Activated T-helper 1 cell treated with anti-CD3 and anti-CD28 coated beads, Interleukin-12 subunit alpha, Interleukin-12 subunit beta, Interleukin-2, Interleukin-4 antibody, amounts not matched to agents 30 ng/mL and 10 ng/mL and 1 ng/mL, durations not matched to agents 14 hours and 24 hours and 36 hours (primary cell): ENCODE results near the gene ST3GAL5. TPM values are rescaled to one million over a fixed set of nuclear protein-coding genes. Genes with fewer than 3 reads are reported as not detected.

Experiments
- DNase-seq: peaks from one replicate; pipeline ENCODE4 v3.0.0; 2021; ENCODE audit warnings: low spot score
- H3K27ac Mint-ChIP-seq: one replicate; pipeline ENCODE4 v1.8.0; 2021; ENCODE audit warnings: mild to moderate bottlenecking, mixed read lengths
- H3K27me3 Mint-ChIP-seq: one replicate; pipeline ENCODE4 v1.8.0; 2022; ENCODE audit warnings: mild to moderate bottlenecking, moderate library complexity, mixed read lengths; ENCODE audit not compliant: insufficient read depth
- H3K36me3 Mint-ChIP-seq: one replicate; pipeline ENCODE4 v1.8.0; 2021; ENCODE audit warnings: low read depth, mixed read lengths
- H3K4me1 Mint-ChIP-seq: one replicate; pipeline ENCODE4 v1.8.0; 2021; ENCODE audit warnings: low read depth, mixed read lengths
- H3K4me3 Mint-ChIP-seq: one replicate; pipeline ENCODE4 v1.8.0; 2021; ENCODE audit warnings: mild to moderate bottlenecking, moderate library complexity, mixed read lengths
- H3K9me3 Mint-ChIP-seq: one replicate; pipeline ENCODE4 v1.8.0; 2021; ENCODE audit warnings: mixed read lengths
- intact Hi-C: fragments of 100-400 bp; cut with micrococcal nuclease; formaldehyde crosslinking; loops from one replicate; pipeline ENCODE4 v1.15.1; 2024
- total RNA-seq: library from RNA; stranded (reverse); gene quantifications from 2 replicates; pipeline ENCODE4 v1.2.3, GENCODE V29; 2022

ST3GAL5 gene
- total RNA-seq, 1 donor from 2014 or later = 18.9 TPM

GRCh38 chr2:85926931-85927661, 38.3 kb upstream of the ST3GAL5 start:
- H3K9me3 Mint-ChIP-seq = no peaks in the 10 kb centered on the region

GRCh38 chr2:85926526-85926925, 37.7 kb upstream of the ST3GAL5 start:
- no peak overlapping the region for H3K27ac Mint-ChIP-seq
- peaks cover 25% of the 10 kb centered on the region for H3K4me1 Mint-ChIP-seq
- H3K9me3 Mint-ChIP-seq = no peaks in the 10 kb centered on the region
- no peak for DNase-seq
- intact Hi-C loops = no loop called here
- H3K36me3 Mint-ChIP-seq = no peaks in the 10 kb centered on the region
- H3K4me3 Mint-ChIP-seq = no peak overlapping the region
- H3K27me3 Mint-ChIP-seq = peaks cover 5% of the 10 kb centered on the region

More at GRCh38 chr2:85926931-85927661, 38.3 kb upstream of the ST3GAL5 start:
- intact Hi-C loops = no loop called here
- H3K4me1 Mint-ChIP-seq = peaks cover 25% of the 10 kb centered on the region
- H3K36me3 Mint-ChIP-seq = no peaks in the 10 kb centered on the region
- DNase-seq = no peak
- peaks cover 2% of the 10 kb centered on the region for H3K27me3 Mint-ChIP-seq
- H3K4me3 Mint-ChIP-seq = no peak overlapping the region
- no peak overlapping the region for H3K27ac Mint-ChIP-seq

GRCh38 chr2:85925216-85925671, 36.5 kb upstream of the ST3GAL5 start:
- H3K27me3 Mint-ChIP-seq = peaks cover 7% of the 10 kb centered on the region
- H3K4me3 Mint-ChIP-seq = no peak overlapping the region
- H3K9me3 Mint-ChIP-seq = no peaks in the 10 kb centered on the region
- no peaks in the 10 kb centered on the region for H3K36me3 Mint-ChIP-seq
- intact Hi-C loops = no loop called here
- H3K4me1 Mint-ChIP-seq = peaks cover 25% of the 10 kb centered on the region
- no peak for DNase-seq
- peak overlapping the region; percentile 0 for H3K27ac Mint-ChIP-seq

DNA sequence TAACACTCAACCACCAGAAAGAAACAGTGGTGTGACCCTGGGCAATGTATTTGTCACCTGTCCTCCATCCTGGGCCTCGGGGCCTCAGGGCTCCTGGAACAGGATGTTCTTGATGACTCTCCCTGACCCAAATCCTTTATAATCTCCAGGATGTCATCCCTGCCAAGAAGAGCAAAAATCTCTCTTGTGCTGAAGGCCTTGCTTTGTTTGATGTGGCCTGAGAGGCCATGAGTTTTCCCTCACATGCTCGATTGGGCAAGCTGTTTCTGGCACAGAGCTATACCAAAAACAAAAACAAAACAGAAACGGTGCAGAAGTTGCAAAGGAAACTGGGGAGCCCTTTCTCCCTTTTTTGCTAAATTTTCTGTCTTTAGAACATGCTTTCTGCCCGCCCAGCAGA, 35.7 kb upstream of the ST3GAL5 start:
- Mint-ChIP-seq H3K4me1 (peaks cover 25% of the 10 kb centered on the region), H3K4me3 (no peak overlapping the region), H3K36me3 (no peaks in the 10 kb centered on the region), H3K9me3 (no peaks in the 10 kb centered on the region), H3K27ac (no peak overlapping the region), H3K27me3 (peaks cover 7% of the 10 kb centered on the region)
- intact Hi-C loops = no loop called here
- DNase-seq = no peak

- Mint-ChIP-seq H3K4me3 (no peak overlapping the region), H3K4me1 (peaks cover 17% of the 10 kb centered on the region), H3K27me3 (peaks cover 9% of the 10 kb centered on the region), H3K9me3 (no peaks in the 10 kb centered on the region), H3K27ac (no peak overlapping the region), H3K36me3 (no peaks in the 10 kb centered on the region)
- no peak for DNase-seq
- intact Hi-C loops = no loop called here
These were observed 33.4 kb upstream of the ST3GAL5 start for GRCh38 chr2:85922199-85922598.

DNA sequence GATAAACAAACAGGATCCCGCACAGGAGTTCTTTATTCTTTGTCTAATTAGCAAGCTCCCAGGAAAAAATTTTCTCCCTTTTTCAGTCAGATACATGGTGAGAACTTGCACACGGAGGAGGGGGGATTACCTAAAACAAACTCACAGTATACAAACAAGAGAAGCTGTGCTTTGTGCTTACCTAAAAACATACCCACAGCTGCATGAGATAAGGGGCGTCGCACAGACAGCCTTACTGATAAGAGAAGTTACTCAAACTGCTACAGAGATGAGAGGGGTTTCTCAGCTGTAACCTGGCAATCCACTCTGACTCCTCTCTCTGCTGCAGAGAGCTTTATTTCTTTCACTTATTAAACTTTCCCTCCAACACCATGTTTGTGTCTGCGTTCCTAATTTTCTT, 32.9 kb upstream of the ST3GAL5 start:
- Mint-ChIP-seq H3K36me3 (no peaks in the 10 kb centered on the region), H3K27ac (no peak overlapping the region), H3K4me1 (peaks cover 17% of the 10 kb centered on the region)

DNA sequence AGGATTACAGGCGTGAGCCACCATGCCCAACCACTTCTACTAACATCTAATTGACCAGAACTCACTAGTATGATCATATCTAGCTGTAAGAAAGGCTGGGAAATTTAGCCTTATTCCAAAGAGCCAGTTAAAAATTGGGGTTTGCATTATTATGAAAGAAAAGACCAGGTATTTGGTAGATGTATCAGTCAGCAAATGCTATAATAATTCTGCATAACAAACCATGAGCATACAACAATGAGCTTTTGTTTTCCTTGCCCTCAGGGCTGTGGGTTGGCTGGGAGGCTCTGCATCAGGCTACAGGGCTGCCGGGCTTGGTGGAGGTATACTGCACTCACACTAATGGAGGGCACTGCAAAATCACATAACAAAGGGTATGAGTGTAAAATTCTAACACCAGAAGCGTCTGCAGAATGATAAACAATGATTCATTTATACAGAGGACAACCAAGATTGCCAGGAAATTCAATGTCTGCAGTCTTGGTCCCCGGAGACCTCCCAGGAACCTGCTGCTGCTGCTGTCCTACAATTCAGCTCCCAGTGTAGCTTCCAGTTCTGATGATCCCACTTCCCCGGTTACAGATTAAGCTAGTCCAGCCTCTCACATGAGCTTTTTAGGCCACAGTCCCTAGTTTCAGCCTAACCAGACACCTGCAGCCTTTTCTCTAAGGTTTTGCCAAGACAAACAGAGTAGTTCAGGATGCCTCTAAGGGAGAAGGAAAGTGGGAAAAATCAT, 32.2 kb upstream of the ST3GAL5 start:
- intact Hi-C loops = no loop called here
- no peak for DNase-seq
- H3K4me3 Mint-ChIP-seq = no peak overlapping the region
- H3K4me1 Mint-ChIP-seq = peaks cover 17% of the 10 kb centered on the region
- H3K27me3 Mint-ChIP-seq = peaks cover 7% of the 10 kb centered on the region
- no peak overlapping the region for H3K27ac Mint-ChIP-seq
- no peaks in the 10 kb centered on the region for H3K36me3 Mint-ChIP-seq
- H3K9me3 Mint-ChIP-seq = no peaks in the 10 kb centered on the region

More for the DNA sequence above, 32.9 kb upstream of the ST3GAL5 start:
- Mint-ChIP-seq H3K9me3 (no peaks in the 10 kb centered on the region), H3K27me3 (peaks cover 9% of the 10 kb centered on the region), H3K4me3 (no peak overlapping the region)
- no peak for DNase-seq
- intact Hi-C loops = no loop called here

DNA sequence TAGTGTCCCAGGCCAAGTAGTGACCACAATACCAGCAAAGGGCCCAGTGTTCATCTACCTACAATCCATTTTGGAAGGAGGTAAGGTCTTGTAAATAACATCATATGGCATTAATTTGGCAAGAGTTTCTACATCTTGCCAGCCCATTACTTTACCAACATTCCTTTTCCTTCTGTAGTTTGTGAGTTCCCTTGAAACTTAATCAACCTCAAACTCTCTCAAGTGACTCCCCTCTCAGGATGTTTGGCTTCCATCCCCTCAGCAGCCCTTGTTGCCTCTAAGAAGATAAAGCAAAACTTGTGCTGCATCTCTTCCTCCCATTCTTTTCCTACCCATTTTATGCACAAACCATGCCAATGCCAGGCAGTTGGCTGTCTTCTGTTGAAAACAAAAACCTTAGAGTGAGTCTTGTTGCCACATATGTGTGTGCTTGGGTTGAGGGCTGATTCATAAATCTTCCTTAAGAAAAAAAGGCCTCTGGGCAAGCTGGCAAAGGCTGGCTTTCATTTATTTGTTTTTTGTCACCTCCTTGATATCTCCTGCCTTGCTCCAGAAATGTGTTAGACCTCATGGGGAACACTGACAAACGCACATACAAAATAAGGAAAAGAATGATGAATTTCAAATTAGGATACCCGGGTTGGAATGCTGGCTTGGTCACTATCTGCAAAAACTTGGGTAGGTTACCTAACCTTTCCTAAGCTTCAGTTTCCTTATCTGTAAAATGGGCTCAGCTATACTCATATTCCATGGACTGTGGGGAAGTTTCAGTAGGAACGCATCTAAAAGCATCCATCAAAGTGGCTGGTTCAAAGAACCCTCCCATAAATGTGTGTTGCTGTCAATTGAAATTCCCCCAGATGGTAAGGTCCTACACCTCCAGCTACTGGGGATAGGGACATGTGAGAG, 29.4 kb upstream of the ST3GAL5 start:
- intact Hi-C loops = no loop called here
- Mint-ChIP-seq H3K27ac (no peak overlapping the region), H3K4me1 (no peaks in the 10 kb centered on the region), H3K9me3 (no peaks in the 10 kb centered on the region), H3K4me3 (no peak overlapping the region), H3K36me3 (no peaks in the 10 kb centered on the region), H3K27me3 (peaks cover 7% of the 10 kb centered on the region)
- DNase-seq = no peak

DNA sequence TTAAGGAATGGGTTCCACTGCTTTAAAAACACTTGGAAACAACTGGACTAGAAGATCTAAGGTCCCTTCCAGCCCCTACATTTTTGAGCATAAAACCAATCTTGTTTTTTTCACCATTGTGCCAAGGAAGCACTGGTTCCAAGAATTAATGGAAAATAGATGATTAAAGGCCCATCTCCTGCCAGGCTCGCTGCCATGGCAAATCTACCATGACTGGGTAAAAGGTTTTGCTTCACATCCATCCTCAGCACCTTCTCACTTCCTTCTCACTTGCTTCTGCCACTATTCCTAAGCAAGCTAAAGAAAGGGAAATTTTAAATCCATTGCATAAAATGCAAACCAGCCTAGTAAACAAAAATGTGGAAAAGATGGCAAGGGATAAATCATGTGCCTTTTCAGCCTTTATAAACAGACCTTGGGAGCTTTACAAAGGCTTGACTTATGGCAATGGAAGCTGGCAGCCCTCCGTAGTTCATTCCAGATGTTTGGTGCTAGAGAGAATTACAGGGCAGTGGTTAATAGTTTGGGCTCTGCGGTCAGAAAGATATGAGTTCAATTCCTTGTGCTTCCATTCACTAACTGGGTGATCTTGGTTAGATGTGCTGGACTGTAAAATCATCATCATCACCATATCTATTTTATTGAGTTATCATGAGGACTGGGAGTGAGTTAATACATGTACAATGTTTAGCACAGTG, 27.0 kb upstream of the ST3GAL5 start:
- intact Hi-C loops = no loop called here
- no peaks in the 10 kb centered on the region for H3K4me1 Mint-ChIP-seq

GRCh38 chr2:85914922-85915321, 26.1 kb upstream of the ST3GAL5 start:
- intact Hi-C loops = no loop called here
- no peak overlapping the region for H3K4me3 Mint-ChIP-seq
- no peaks in the 10 kb centered on the region for H3K36me3 Mint-ChIP-seq
- DNase-seq = no peak
- no peaks in the 10 kb centered on the region for H3K4me1 Mint-ChIP-seq
- H3K27ac Mint-ChIP-seq = no peak overlapping the region
- no peaks in the 10 kb centered on the region for H3K9me3 Mint-ChIP-seq
- peaks cover 2% of the 10 kb centered on the region for H3K27me3 Mint-ChIP-seq

More for the DNA sequence above, 27.0 kb upstream of the ST3GAL5 start:
- DNase-seq = no peak
- Mint-ChIP-seq H3K36me3 (no peaks in the 10 kb centered on the region), H3K4me3 (no peak overlapping the region), H3K9me3 (no peaks in the 10 kb centered on the region), H3K27me3 (peaks cover 2% of the 10 kb centered on the region), H3K27ac (no peak overlapping the region)

GRCh38 chr2:85913884-85914881, 25.4 kb upstream of the ST3GAL5 start:
- Mint-ChIP-seq H3K9me3 (no peaks in the 10 kb centered on the region), H3K27ac (no peak overlapping the region), H3K36me3 (no peaks in the 10 kb centered on the region), H3K4me1 (no peaks in the 10 kb centered on the region), H3K4me3 (no peak overlapping the region), H3K27me3 (peaks cover 2% of the 10 kb centered on the region)
- DNase-seq = no peak
- intact Hi-C loops = no loop called here
